Activated CD4-positive, alpha-beta memory T cell treated with anti-CD3 and anti-CD28 coated beads, Interleukin-2, amount 10 ng/mL, durations not matched to agents 7 days and 5 days (primary cell): ENCODE data around the gene ZNF658. TPM values are rescaled to one million over a fixed set of nuclear protein-coding genes. Genes with fewer than 3 reads are reported as not detected.
"Not testable (repeated sequence)": the region's sequence is repeated elsewhere in the genome, so short reads cannot be mapped to it uniquely, and the experiment has no call there.

ENCODE experiments used
- CTCF ChIA-PET: fragments of 350-600 bp; sonication (Branson Sonifier 250); formaldehyde crosslinking; loops from one replicate; lab custom pipeline; 2021; ENCODE audit warnings: antibody characterized with exemption, inconsistent platforms; lab: Charles Lee
- POLR2A ChIA-PET: fragments of 350-600 bp; sonication (Branson Sonifier 250); formaldehyde crosslinking; loops from one replicate; lab custom pipeline; 2021; ENCODE audit warnings: antibody characterized with exemption; lab: Charles Lee
- DNase-seq: peaks from one replicate; pipeline ENCODE4 v3.0.0-alpha.2; 2020
- H3K27ac Mint-ChIP-seq: one replicate; pipeline ENCODE4 v1.8.0; 2021; ENCODE audit warnings: mild to moderate bottlenecking, mixed read lengths
- H3K27me3 Mint-ChIP-seq: one replicate; pipeline ENCODE4 v1.8.0; 2021; ENCODE audit warnings: mixed read lengths
- H3K36me3 Mint-ChIP-seq: one replicate; pipeline ENCODE4 v1.8.0; 2021; ENCODE audit warnings: low read depth, mixed read lengths
- H3K4me1 Mint-ChIP-seq: one replicate; pipeline ENCODE4 v1.8.0; 2021; ENCODE audit warnings: mixed read lengths
- H3K4me3 Mint-ChIP-seq: one replicate; pipeline ENCODE4 v1.8.0; 2021; ENCODE audit warnings: mild to moderate bottlenecking, mixed read lengths
- H3K9me3 Mint-ChIP-seq: one replicate; pipeline ENCODE4 v1.8.0; 2021; ENCODE audit warnings: mixed read lengths
- total RNA-seq, 2 experiments: library from RNA; stranded (reverse); gene quantifications; one replicate each; pipeline ENCODE4 v1.2.3, GENCODE V29; 2021

ZNF658 gene
- total RNA-seq, 2 experiments from 2014 or later, result 2.8 to 3.2 TPM

GRCh38 chr9:66942400-66943155 lies 42.1 kb downstream of the ZNF658 start:
- H3K27me3 Mint-ChIP-seq, CTCF ChIA-PET: not testable (repeated sequence)

GRCh38 chr9:66952576-66952975 lies 52.1 kb downstream of the ZNF658 start:
- H3K4me3 Mint-ChIP-seq, H3K27ac Mint-ChIP-seq, H3K9me3 Mint-ChIP-seq, DNase-seq, H3K36me3 Mint-ChIP-seq, H3K4me1 Mint-ChIP-seq, H3K27me3 Mint-ChIP-seq, CTCF ChIA-PET, POLR2A ChIA-PET: not testable (repeated sequence)

More at GRCh38 chr9:66942400-66943155, 42.1 kb downstream of the ZNF658 start:
- H3K4me1 Mint-ChIP-seq, DNase-seq, H3K27ac Mint-ChIP-seq, H3K9me3 Mint-ChIP-seq, H3K36me3 Mint-ChIP-seq, POLR2A ChIA-PET, H3K4me3 Mint-ChIP-seq: not testable (repeated sequence)

Other genes with a start within 250 kb of the ZNF658 start
- gene SPATA31A3, start 91.8 kb downstream of the ZNF658 start, total RNA-seq, result not detected